Measurements from ENCODE around the gene SLC7A14. TPM values are rescaled to one million over a fixed set of nuclear protein-coding genes. Genes with fewer than 3 reads are reported as not detected.

SLC7A14 gene
- total RNA-seq, 1 experiment from 2014 or later: not detected

DNA sequence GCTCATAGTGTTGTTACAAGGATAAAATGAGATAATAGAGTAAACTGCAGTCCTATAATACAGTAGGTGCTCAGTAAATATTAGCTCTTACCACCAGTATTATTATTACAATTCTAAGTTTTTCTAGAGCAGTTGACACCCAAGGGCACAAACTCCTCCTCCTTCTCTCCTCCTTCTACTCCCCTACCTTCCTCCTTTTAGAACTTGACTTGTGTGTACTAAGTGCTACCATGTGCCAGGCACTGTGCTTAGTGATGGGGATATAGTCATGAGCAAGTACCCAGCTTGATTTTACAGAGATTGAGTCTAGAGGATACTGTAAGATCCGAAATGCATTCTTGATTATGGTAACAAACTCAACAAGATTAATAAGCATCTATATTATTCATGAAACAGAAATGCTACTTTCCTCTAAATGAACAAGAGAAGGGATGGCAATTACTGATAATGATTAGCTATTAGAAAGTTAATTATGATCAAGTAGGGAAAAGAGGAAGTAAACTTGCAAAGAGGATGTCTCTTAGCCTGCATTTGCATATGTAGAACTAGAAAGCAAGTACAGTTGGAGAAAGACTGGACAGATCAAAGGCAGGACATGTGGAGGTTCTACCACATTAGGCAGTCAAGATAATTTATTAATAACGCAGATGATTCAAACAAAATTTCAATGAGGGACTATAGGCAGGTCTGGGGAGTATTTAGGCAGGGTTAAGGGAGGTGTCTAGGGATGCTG lies 94.9 kb downstream of the SLC7A14 start:
- in situ Hi-C loops (cut with HindIII; ENCODE audit: low pct_unique_long_range_greater_than_20kb, low sequenced_read_pairs): no loop called here
- DNase-seq (ENCODE audit: low read depth, low spot score): no peak

DNA sequence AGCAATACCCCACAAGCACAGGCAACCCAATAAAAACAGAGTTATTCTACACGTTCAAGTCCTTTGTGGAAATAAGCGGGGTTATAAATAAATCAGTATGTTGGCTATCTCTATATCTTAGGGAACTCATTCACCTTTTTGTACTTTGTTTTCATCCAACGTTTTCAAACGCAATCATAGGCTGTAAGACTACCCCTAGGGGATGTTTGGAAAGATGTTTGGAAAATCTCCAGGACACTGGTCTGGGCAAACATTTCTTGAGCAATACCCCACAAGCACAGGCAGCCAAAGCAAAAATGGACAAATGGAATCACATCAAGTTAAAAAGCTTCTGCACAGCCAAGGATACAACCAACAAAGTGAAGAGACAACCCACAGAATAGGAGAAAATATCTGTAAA lies 97.1 kb downstream of the SLC7A14 start:
- in situ Hi-C loops (cut with HindIII; ENCODE audit: low pct_unique_long_range_greater_than_20kb, low sequenced_read_pairs): no loop called here
- peak; percentile 19 for DNase-seq (ENCODE audit: low read depth, low spot score)

DNA sequence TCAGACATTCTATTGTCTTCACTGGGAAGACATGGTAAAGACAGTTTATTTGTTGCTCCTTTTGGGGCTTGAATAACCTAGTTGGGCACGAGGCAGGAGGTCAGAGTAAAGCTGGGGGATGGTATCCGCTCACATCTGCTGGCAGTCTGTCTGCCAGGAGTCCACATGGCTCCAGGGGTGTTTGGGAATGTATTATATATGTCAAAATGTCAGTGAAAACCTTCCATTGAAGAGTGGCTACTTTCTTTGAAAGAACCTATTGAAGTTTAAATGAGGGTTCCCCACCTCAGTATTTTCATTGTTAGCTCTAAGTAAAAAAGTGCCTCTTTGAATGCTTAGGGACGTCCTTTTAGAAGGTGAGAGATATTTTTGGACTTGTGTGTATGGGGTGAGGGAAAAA lies 98.8 kb downstream of the SLC7A14 start:
- no peak for DNase-seq (ENCODE audit: low read depth, low spot score)
- in situ Hi-C loops (cut with HindIII; ENCODE audit: low pct_unique_long_range_greater_than_20kb, low sequenced_read_pairs): no loop called here

DNA sequence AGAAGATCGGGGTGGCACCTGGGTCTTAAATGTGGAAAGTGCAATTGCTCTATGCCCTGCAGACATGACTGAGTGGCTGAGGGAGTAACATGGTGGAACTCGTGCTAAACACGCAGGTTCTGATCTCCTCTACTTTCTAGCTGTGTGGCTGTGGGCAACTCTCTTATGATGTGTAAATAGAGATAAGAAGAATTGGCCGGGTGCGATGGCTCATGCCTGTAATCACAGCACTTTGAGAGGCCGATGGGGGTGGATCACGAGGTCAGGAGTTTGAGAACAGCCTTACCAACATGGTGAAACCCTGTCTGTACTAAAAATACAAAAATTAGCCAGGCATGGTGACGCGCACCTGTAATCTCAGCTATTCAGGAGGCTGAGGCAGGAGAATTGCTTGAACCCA lies 99.5 kb downstream of the SLC7A14 start:
- DNase-seq (ENCODE audit: low read depth, low spot score): no peak
- in situ Hi-C loops (cut with HindIII; ENCODE audit: low pct_unique_long_range_greater_than_20kb, low sequenced_read_pairs): no loop called here

DNA sequence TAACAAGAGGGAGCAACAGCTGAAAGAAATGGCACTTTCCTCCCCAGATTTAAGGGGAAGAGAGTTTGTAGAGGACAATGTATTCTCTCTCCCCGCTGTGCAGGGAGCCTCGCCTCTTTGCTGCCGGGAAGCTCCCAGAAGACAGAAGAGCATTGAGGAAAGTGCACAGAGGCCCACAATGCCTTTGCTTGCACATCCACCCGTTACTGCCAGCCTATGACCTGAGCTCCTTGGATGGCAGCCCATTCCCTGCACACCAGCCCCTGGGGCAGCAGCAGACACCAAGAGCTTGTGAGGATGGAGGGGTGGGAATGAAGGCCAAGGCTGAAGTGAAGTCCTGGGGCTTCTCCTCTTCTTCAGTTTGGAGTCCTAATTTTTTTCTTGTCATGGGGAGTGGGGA lies 100.2 kb downstream of the SLC7A14 start:
- in situ Hi-C loops (cut with HindIII; ENCODE audit: low pct_unique_long_range_greater_than_20kb, low sequenced_read_pairs): no loop called here

DNA sequence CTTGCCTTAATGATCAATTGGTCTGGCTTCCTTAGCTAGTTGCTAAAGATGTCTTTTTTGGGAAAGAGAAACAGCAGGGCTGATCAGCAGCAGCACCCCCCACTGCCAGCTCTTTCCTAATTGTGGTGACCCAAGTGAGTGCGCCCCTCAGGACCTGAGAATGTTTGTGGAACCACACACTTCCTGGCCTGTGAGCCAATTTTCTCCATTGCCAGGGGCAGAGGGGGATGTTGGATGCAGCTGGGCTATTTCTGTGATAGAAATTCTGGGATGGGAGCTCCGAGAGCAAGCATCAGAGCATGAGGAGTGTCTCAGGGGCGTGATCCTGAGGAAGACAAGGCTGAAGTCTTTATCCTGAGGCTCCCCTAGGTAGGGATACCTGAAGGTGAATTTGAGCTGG lies 100.6 kb downstream of the SLC7A14 start:
- no peak for DNase-seq (ENCODE audit: low read depth, low spot score)
- in situ Hi-C loops (cut with HindIII; ENCODE audit: low pct_unique_long_range_greater_than_20kb, low sequenced_read_pairs): no loop called here

More for the DNA sequence above, 100.2 kb downstream of the SLC7A14 start:
- DNase-seq (ENCODE audit: low read depth, low spot score): peak; percentile 48

DNA sequence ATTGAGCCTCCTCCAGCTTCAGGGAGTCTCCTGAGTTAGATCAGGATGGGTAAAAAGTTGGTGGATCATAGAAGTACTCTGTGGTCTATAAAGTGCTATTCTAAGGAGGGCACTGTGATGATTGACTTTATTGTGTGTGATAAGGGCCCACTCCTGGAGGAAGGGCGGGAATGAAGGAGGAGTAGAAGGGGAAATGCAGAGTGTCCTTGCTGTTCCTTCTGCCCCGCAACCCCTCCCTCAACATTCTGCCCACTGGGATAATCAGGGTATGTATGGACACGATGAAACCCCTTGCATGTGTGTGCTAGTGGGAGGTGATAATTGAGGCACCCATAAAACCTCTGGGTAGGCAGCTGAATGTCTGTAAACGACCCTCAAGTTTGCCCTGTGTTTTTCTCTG lies 101.0 kb downstream of the SLC7A14 start:
- in situ Hi-C loops (cut with HindIII; ENCODE audit: low pct_unique_long_range_greater_than_20kb, low sequenced_read_pairs): no loop called here
- no peak for DNase-seq (ENCODE audit: low read depth, low spot score)

DNA sequence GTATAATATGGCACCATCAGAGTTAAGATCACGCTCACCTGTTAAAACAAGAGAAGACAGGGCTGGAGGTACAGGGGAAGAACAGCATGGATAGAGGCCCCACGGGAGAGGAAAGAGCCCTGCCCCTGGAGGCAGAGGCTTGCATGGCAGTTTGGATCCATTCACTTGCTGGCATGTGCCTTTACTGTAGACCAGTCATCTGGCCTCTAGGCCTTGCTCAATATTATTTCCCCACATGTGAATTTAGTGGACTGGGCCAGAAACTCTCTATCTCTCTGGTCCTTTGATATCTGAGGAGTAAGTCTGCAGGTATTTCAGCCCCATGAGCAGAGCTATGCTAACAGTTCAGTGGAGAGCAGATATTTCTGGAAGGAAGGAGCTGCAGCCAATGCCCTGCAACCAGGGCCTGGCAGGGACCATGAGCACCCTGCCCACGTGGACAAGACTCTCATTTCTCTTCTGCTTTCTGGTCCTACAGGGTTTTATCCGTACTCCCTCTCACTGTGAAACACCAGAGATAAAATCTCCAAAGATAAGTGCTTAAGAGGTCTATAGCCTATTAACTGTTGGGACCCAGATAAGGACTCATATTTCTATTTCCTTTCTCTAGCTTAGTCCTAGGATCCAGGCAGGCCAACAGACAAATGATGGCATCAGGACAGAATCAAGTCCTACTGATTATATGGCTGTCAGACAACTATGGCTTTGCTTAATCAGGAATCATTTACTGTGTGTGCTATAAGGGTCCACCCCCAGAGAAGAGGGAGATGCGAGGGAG lies 102.2 kb downstream of the SLC7A14 start:
- in situ Hi-C loops (cut with HindIII; ENCODE audit: low pct_unique_long_range_greater_than_20kb, low sequenced_read_pairs): no loop called here
- peak; percentile 15 for DNase-seq (ENCODE audit: low read depth, low spot score)

DNA sequence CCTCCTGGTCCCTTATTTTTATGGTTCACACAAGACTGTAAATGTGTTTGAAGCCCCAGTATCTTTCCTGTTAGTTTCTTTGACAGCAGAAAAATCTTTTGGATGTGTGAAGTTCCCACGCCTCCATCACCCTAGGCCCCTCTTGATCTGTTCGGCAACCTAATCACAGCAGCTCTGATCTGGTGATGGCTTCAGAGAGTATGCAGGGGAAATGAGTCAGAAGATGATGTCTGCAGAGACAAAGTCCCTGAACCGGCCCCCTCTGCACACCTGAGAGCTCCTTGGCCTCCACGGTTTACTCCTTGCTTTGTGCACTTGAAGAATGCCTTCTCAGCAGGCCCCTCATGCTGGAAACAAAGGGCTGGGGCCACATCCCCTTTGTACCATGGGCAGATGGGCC lies 103.7 kb downstream of the SLC7A14 start:
- no peak for DNase-seq (ENCODE audit: low read depth, low spot score)
- in situ Hi-C loops (cut with HindIII; ENCODE audit: low pct_unique_long_range_greater_than_20kb, low sequenced_read_pairs): no loop called here

DNA sequence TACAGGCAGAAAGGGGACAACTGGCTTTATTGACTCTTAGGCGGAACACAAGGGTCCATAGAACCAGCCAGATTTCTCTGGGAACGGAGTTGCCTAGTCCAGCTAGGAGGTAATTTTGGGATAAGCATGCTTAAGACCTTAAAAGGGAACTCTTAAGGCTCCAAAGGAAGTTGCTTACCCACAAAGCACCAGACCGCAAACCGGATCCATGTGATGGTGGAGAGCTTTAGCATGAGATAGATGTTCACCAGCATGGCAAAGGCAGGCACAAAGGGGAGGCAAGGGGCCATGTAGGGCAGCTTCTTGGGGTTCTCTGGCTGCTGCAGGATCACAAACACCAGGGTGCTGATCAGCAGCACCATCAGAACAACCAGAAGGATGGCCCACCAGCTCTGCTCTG lies 105.8 kb downstream of the SLC7A14 start:
- DNase-seq (ENCODE audit: low read depth, low spot score): no peak
- in situ Hi-C loops (cut with HindIII; ENCODE audit: low pct_unique_long_range_greater_than_20kb, low sequenced_read_pairs): no loop called here

DNA sequence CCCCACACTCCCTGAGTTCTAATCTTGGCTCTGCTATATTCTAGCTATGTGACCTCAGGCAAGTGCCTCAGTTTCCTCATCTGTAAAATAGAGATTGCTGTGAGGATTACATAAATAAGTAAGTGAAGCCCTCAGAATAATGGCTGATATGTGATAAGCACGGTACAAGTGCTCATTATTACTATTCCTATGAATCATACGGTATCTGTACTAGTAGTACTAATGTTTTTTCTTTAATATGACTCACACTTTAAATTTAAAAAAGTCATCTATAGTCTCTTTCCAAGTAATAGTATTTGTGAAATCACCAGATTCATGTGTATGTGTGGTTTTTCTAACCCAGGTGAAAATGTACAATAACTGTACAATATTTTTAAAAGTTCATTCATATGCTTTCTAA lies 108.5 kb downstream of the SLC7A14 start:
- DNase-seq (ENCODE audit: low read depth, low spot score): no peak
- in situ Hi-C loops (cut with HindIII; ENCODE audit: low pct_unique_long_range_greater_than_20kb, low sequenced_read_pairs): no loop called here

DNA sequence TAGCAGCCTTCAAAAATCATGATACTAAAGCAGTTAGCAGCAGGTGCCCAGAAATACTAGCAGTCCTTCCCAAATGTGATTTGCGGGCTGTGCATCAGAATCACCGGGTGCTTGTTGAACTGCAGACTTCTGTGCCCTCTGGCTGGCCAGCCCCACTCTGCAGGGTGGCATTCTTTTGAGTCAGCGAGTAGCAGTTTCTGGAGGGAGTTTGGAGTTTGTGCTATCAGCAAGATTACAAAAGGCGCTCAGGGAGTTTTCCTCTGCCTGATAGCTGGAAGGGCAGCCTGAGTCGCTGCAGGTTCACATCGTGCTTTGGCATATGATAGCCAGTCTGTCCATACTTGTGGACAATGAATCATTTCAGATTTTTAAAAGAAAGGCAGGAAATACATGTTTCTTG lies 109.6 kb downstream of the SLC7A14 start:
- in situ Hi-C loops (cut with HindIII; ENCODE audit: low pct_unique_long_range_greater_than_20kb, low sequenced_read_pairs): no loop called here
- DNase-seq (ENCODE audit: low read depth, low spot score): no peak

DNA sequence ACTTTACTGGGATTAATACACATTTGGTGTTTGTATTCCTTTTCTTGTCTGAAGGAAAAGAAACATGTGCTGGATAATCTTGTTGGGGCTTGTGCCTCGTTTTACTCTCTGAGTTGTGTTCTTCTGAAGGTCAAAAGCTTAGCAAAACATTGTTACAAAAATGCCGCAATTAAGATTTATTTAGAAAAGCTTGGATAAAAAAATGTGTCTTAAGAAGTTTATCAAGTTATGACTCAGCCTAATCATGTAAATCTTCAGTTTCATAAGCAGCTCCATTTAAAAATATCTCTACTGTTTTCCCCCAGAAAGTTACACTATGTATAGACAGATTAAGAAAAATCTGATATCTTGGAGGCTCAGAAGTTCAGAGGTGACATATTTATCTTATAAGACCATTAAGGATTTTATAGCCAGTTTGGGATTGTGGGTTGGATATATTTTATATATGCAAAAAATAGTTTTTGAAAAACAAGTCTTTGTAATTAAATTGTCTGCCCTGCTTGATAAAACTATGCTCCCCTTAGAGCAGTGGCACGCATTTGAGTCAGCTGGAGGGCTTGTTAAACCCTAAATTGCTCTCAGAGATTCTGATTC lies 110.7 kb downstream of the SLC7A14 start:
- in situ Hi-C loops (cut with HindIII; ENCODE audit: low pct_unique_long_range_greater_than_20kb, low sequenced_read_pairs): no loop called here
- no peak for DNase-seq (ENCODE audit: low read depth, low spot score)

DNA sequence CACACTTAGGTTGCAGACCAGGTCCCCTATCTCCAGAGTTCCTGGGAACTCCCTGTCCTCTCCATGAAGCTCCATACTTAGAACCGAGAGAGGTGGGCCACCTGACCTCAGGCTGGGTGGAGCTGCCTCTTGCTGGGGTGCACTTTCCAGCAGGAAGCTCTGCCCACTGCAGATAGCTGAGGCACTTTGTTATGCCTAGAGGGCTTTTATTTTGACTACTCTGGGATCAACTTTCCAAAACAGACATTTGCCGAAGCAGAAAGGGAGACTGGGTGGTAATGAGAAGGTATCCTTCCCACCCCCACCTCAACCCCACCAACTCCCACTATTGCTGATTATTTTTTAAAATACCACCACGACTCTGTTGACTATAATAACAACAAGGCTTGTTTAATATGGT lies 112.5 kb downstream of the SLC7A14 start:
- no peak for DNase-seq (ENCODE audit: low read depth, low spot score)
- in situ Hi-C loops (cut with HindIII; ENCODE audit: low pct_unique_long_range_greater_than_20kb, low sequenced_read_pairs): no loop called here

DNA sequence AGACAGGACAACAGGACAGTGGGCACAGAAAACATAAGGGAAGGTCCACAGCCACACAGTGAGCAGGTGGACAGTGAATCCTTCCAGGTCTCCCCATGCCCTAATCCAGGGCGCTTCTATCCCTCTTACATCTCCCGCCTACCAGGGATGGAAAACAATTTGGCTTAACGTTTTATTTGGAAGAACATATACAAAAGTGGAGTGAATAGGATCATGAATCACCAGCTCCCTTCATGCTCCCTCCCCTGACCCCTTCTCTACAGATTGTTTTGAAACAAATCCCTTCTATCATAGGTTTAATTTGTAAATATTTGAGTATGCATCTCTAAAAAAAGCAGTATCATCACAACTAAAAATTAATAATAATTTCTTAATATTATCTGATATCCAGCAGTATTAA lies 114.7 kb downstream of the SLC7A14 start:
- DNase-seq (ENCODE audit: low read depth, low spot score): no peak
- in situ Hi-C loops (cut with HindIII; ENCODE audit: low pct_unique_long_range_greater_than_20kb, low sequenced_read_pairs): no loop called here

DNA sequence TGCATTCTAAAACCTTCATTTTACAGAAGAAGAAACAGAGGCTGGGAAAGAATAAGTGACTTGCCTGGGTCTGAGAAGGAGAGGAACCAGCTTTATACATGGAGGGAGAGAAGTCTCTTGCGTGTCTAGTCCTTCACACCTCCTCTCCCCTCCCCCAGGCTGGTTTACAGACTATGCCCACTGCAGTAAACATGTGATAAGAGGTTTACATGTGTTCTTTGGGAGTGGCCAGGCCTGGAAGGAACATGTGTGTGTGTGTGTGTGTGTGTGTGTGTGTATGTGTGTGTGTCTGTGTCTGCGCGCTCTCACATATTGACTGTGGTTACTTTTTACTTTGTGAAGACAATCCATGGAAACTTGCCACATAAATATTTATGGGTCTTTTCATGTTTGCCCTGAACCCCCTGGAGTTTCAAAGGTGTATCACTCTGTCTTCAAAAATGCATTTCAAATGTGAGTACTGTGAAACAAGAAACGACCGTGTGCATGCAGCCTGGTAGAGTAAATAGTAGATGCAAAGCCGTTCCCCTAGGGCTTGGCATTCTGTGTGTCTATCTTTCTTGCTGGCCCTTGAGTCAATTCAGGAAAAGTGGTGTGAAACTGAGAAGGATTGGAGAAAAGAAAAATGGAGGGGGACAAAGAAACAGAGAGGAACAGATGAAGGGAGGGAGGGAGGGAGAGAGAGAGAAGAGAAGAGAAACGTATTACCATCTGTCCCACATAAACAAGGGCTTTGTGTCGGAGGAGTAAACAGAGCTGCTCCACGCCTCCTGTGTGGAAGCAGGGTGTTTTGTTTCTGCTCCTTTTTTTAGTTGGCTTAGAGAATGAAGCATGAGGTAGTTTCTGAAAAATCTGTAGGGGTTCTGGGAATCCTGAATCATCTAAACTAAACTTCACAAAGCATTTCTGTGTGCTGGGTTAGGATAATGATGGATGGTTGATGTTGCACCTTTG lies 115.5 kb downstream of the SLC7A14 start:
- in situ Hi-C loops (cut with HindIII; ENCODE audit: low pct_unique_long_range_greater_than_20kb, low sequenced_read_pairs): no loop called here
- DNase-seq (ENCODE audit: low read depth, low spot score): peak; percentile 13

DNA sequence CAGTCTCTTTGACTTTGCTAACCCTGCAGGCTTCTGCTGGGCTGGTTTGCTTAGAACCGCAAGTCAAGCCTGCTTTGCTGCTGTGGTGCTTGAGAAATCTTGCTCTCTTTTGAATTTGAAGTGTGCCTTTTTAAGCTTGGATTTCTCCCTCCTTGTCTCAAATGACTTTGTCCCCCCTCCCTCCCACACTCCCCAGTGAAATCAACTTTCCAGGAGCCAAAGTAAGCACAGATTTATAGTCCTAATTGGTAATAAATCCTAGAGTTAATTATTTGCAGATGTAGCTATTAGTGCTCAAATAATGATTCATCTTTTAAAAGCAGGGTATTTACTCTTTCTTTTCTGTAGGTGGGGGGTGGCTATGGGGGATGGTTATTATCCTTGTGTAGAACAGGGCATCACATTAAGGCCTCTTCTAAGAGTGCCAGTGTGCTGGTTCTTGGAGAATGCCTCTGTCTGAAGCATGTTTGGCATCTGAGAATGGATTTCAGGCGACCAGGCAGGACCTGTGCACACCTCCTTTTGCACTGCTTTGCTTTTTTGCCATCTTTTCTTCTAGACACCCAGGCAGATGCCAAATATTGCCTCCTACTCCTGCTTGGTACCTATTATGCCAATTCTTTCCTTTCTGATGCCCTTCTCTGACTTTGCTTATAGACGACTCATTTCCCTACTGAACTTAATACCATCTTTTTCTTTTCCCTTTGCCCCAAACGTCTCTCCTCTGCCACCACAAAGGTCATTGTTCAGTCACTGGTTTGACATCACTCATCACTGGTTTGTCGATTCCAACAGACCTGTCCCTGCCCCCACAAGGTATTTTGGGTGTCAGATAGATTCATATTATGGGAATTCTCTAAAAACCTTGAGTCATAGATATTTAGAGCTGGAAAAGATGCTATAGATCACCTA lies 116.5 kb downstream of the SLC7A14 start:
- in situ Hi-C loops (cut with HindIII; ENCODE audit: low pct_unique_long_range_greater_than_20kb, low sequenced_read_pairs): no loop called here
- DNase-seq (ENCODE audit: low read depth, low spot score): no peak
